GM19035 (cell line): ENCODE data around the gene GPR176.

Source experiments
- ATAC-seq: cut with Tn5 transposase; IDR thresholded peaks from one replicate; pipeline ENCODE4 v1.9.1; 2021; ENCODE audit not compliant: unreplicated experiment

Gene GPR176

GRCh38 chr15:39860871-39861270 is 59.2 kb downstream of the GPR176 start:
- ATAC-seq, result no peak

- ATAC-seq, result no peak
Observed at GRCh38 chr15:39860200-39860599, 59.9 kb downstream of the GPR176 start.

GRCh38 chr15:39859636-39860035 is 60.4 kb downstream of the GPR176 start:
- ATAC-seq, result no peak

- no peak for ATAC-seq
Observed at GRCh38 chr15:39857132-39857531, 62.9 kb downstream of the GPR176 start.

- ATAC-seq, result no peak
Observed at GRCh38 chr15:39856357-39856756, 63.7 kb downstream of the GPR176 start.

GRCh38 chr15:39855400-39855799 is 64.7 kb downstream of the GPR176 start:
- ATAC-seq, result no peak

- no peak for ATAC-seq
Observed at GRCh38 chr15:39854161-39854560, 65.9 kb downstream of the GPR176 start.

- ATAC-seq, result no peak
Observed at GRCh38 chr15:39852250-39852649, 67.8 kb downstream of the GPR176 start.

GRCh38 chr15:39851500-39852092 is 68.5 kb downstream of the GPR176 start:
- ATAC-seq, result no peak

- no peak for ATAC-seq
Observed at GRCh38 chr15:39850436-39850835, 69.6 kb downstream of the GPR176 start.

GRCh38 chr15:39846108-39846507 is 74.0 kb downstream of the GPR176 start:
- no peak for ATAC-seq

- ATAC-seq, result no peak
Observed at GRCh38 chr15:39845582-39845981, 74.5 kb downstream of the GPR176 start.

- ATAC-seq, result no peak
Observed at GRCh38 chr15:39843565-39843964, 76.5 kb downstream of the GPR176 start.

- ATAC-seq, result no peak
Observed at GRCh38 chr15:39837454-39837853, 82.6 kb downstream of the GPR176 start.

- no peak for ATAC-seq
Observed at GRCh38 chr15:39835550-39835949, 84.5 kb downstream of the GPR176 start.

- no peak for ATAC-seq
Observed at GRCh38 chr15:39834256-39834655, 85.8 kb downstream of the GPR176 start.

GRCh38 chr15:39833515-39833981 is 86.5 kb downstream of the GPR176 start:
- no peak for ATAC-seq

- ATAC-seq, result no peak
Observed at GRCh38 chr15:39830166-39830565, 89.9 kb downstream of the GPR176 start.

GRCh38 chr15:39828374-39828931 is 91.6 kb downstream of the GPR176 start:
- ATAC-seq, result no peak

GRCh38 chr15:39826975-39827374 is 93.1 kb downstream of the GPR176 start:
- no peak for ATAC-seq

GRCh38 chr15:39823634-39824033 is 96.4 kb downstream of the GPR176 start:
- no peak for ATAC-seq

GRCh38 chr15:39820050-39820602 is 99.9 kb downstream of the GPR176 start:
- no peak for ATAC-seq

- no peak for ATAC-seq
Observed at GRCh38 chr15:39819533-39819932, 100.5 kb downstream of the GPR176 start.
